ENCODE measurements around the gene ROS1. TPM values are rescaled to one million over a fixed set of nuclear protein-coding genes. Genes with fewer than 3 reads are reported as not detected.

Gene ROS1
- total RNA-seq, 1 experiment from 2014 or later: not detected

DNA sequence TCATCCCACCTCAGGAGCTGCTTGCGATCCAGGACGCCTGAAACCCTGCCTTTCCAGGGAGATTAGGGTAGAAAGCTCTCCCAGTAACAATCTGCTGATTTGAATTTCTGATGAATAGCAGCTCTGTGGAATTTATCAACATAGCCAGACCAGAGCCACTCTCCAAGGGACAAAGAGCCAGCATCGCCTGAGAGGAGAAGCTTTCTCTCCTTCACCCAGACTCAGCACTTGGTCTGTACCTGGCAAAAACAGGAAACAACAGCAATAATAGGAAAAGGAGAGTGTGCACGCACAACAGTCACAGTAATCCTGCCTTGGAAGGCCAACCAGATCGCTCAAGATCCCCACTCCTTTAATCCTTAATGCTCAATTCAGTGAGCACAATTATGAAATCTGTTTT is 22.3 kb upstream of the ROS1 start:
- Histone ChIP-seq H4K5ac (ENCODE audit: insufficient read length, low read depth, low read length) (no peak overlapping the region), H3K23ac (ENCODE audit: insufficient read length, low read depth, low read length) (no peak overlapping the region), H3K14ac (ENCODE audit: insufficient read depth, low read length) (no peak overlapping the region), H3K18ac (ENCODE audit: insufficient read length, low read depth, low read length) (no peak overlapping the region), H2AK5ac (ENCODE audit: insufficient read length, low read length) (no peak overlapping the region), H4K20me1 (ENCODE audit: control insufficient read depth, insufficient read depth, insufficient read length) (no peaks in the 10 kb centered on the region), H2BK12ac (ENCODE audit: insufficient read length, low read depth, low read length) (no peak overlapping the region), H2BK20ac (ENCODE audit: low read depth, low read length, poor library complexity, severe bottlenecking) (no peak overlapping the region), H3K79me2 (ENCODE audit: insufficient read depth, low read length) (no peaks in the 10 kb centered on the region), H3K4ac (ENCODE audit: low read depth, low read length) (no peak overlapping the region), H3K4me1 (ENCODE audit: insufficient read depth, low read length) (no peaks in the 10 kb centered on the region), H3K79me1 (ENCODE audit: insufficient read depth, low read depth, low read length, poor library complexity, severe bottlenecking) (no peaks in the 10 kb centered on the region), H3K56ac (ENCODE audit: insufficient read length, low read depth, low read length) (no peak overlapping the region), H3K4me2 (ENCODE audit: insufficient read depth, insufficient read length, low read length) (no peak overlapping the region), H4K91ac (ENCODE audit: insufficient read length, low read depth, low read length) (no peak overlapping the region), H2BK120ac (ENCODE audit: low read depth, low read length, poor library complexity, severe bottlenecking) (no peak overlapping the region), H4K8ac (replicated peaks; ENCODE audit: insufficient read length, low read depth, low read length) (no peak overlapping the region), H3K9ac (ENCODE audit: extremely low read depth, insufficient read length, low read length) (no peak overlapping the region), H3T11ph (ENCODE audit: low read length) (no peak overlapping the region), H3K27ac (ENCODE audit: insufficient read length, low read depth, low read length) (no peak overlapping the region), H2AFZ (ENCODE audit: low read length) (peak overlapping the region; percentile 56), H3K23me2 (ENCODE audit: insufficient read length, low read depth, low read length, poor library complexity, severe bottlenecking) (no peaks in the 10 kb centered on the region), H2BK15ac (ENCODE audit: low read depth, low read length) (no peak overlapping the region), H3K9me3 (ENCODE audit: control insufficient read depth, low read depth, low read length) (no peaks in the 10 kb centered on the region), H2BK5ac (ENCODE audit: insufficient read length, low read length) (no peak overlapping the region), H3K27me3 (ENCODE audit: insufficient read depth, low read length) (no peaks in the 10 kb centered on the region)
- Mint-ChIP-seq H3K27me3 (ENCODE audit: low read depth) (no peaks in the 10 kb centered on the region; the same call in 1 of the 2 replicates), H3K4me3 (no peak overlapping the region), H3K27ac (no peak overlapping the region), H3K36me3 (ENCODE audit: insufficient read depth in 1 of 3, low read depth in 3 of 3) (no peaks in the 10 kb centered on the region; a peak in 1 of 7 replicates), H3K4me1 (peaks cover 12 to 17% of the 10 kb centered on the region in 2 experiments), H3K9me3 (no peaks in the 10 kb centered on the region)
- no peak for DNase-seq
- WGBS (ENCODE audit: extremely low coverage, insufficient read length, low lambda C conversion rate): no CpG with 5 or more reads among the region's 5 CpGs
- TF ChIP-seq, protein P1, sequence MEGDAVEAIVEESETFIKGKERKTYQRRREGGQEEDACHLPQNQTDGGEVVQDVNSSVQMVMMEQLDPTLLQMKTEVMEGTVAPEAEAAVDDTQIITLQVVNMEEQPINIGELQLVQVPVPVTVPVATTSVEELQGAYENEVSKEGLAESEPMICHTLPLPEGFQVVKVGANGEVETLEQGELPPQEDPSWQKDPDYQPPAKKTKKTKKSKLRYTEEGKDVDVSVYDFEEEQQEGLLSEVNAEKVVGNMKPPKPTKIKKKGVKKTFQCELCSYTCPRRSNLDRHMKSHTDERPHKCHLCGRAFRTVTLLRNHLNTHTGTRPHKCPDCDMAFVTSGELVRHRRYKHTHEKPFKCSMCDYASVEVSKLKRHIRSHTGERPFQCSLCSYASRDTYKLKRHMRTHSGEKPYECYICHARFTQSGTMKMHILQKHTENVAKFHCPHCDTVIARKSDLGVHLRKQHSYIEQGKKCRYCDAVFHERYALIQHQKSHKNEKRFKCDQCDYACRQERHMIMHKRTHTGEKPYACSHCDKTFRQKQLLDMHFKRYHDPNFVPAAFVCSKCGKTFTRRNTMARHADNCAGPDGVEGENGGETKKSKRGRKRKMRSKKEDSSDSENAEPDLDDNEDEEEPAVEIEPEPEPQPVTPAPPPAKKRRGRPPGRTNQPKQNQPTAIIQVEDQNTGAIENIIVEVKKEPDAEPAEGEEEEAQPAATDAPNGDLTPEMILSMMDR (conservative IDR thresholded peaks at IDR 0.05): no peak
